Suppressor macrophage (primary cell): ENCODE data around the gene CYB561D1.

Experiments
- DNase-seq, 4 experiments: peaks; one replicate each; pipeline ENCODE4 v3.0.0-alpha.2; 2020 to 2022

The CYB561D1 gene

GRCh38 chr1:109531380-109531779 is 37.5 kb downstream of the CYB561D1 start:
- no peak for DNase-seq

- no peak for DNase-seq
These were observed 38.0 kb downstream of the CYB561D1 start for GRCh38 chr1:109531826-109532364.

GRCh38 chr1:109532365-109533136 is 38.7 kb downstream of the CYB561D1 start:
- DNase-seq = peak; percentile 82 to 91 (median 87)

GRCh38 chr1:109534307-109534858 is 40.5 kb downstream of the CYB561D1 start:
- no peak for DNase-seq

- DNase-seq = no peak
These were observed 41.6 kb downstream of the CYB561D1 start for GRCh38 chr1:109535481-109535880.

GRCh38 chr1:109535971-109536491 is 42.1 kb downstream of the CYB561D1 start:
- no peak for DNase-seq

- no peak for DNase-seq
These were observed 43.7 kb downstream of the CYB561D1 start for GRCh38 chr1:109537450-109538178.

- no peak for DNase-seq
These were observed 45.1 kb downstream of the CYB561D1 start for GRCh38 chr1:109538827-109539555.

GRCh38 chr1:109539676-109540075 is 45.8 kb downstream of the CYB561D1 start, which contains the start of gene GPR61:
Gene GPR61 (plus strand): TSS chr1:109539872. CDS start chr1:109543023, 3,151 bp downstream.
- no peak for DNase-seq

GRCh38 chr1:109541102-109541501 is 47.2 kb downstream of the CYB561D1 start:
- no peak for DNase-seq

GRCh38 chr1:109542657-109543056 is 48.8 kb downstream of the CYB561D1 start:
- DNase-seq = no peak

- no peak for DNase-seq
These were observed 49.5 kb downstream of the CYB561D1 start for GRCh38 chr1:109543283-109543987.

GRCh38 chr1:109543988-109544735 is 50.3 kb downstream of the CYB561D1 start:
- DNase-seq = no peak

- peak; percentile 94 to 97 (median 95) for DNase-seq
These were observed 52.6 kb downstream of the CYB561D1 start for GRCh38 chr1:109546311-109547109.

GRCh38 chr1:109547463-109548320 is 53.8 kb downstream of the CYB561D1 start:
- peak; percentile 19 to 59 (median 41) for DNase-seq

- DNase-seq = peak; percentile 97 to 98 (median 98)
These were observed 54.7 kb downstream of the CYB561D1 start, which contains the start of gene GNAI3 for GRCh38 chr1:109548321-109549267. Gene GNAI3 (plus strand): TSS chr1:109548615. CDS start chr1:109548721, 106 bp downstream.
